Right lung (tissue), 5 donors: ENCODE results near the gene KLHL26. TPM values are rescaled to one million over a fixed set of nuclear protein-coding genes. Genes with fewer than 3 reads are reported as not detected.
A peak's percentile ranks its signal among the peaks of the same experiment; 100 is the strongest.

ENCODE experiments used
- DNase-seq, 2 donors: peaks; one replicate each; pipeline ENCODE4 v3.0.0-alpha.2; 2013
- polyA plus RNA-seq, 5 donors: library from polyadenylated mRNA; unstranded; fragments of 120-200 nt; gene quantifications; one replicate each; pipeline versions ENCODE4 v1.2.1 to v1.2.3, GENCODE V29; 2013; ENCODE audit warnings: inconsistent platforms in 1 of 5, low replicate concordance in 1 of 5; ENCODE audit not compliant: insufficient read length in 5 of 5, insufficient read depth in 1 of 5

The KLHL26 gene
- polyA plus RNA-seq, 5 donors: 3.1 to 9.9 (median 5.3) TPM

GRCh38 chr19:18644196-18645034 is 7.6 kb downstream of the KLHL26 start:
- no peak for DNase-seq

GRCh38 chr19:18645035-18645511 is 8.2 kb downstream of the KLHL26 start:
- no peak for DNase-seq

- DNase-seq: peak; percentile 45 to 65
Measured at GRCh38 chr19:18646535-18647370, 9.9 kb downstream of the KLHL26 start.

GRCh38 chr19:18647371-18647767 is 10.5 kb downstream of the KLHL26 start:
- DNase-seq: no peak

- DNase-seq: no peak
Measured at GRCh38 chr19:18647807-18648206, 11.0 kb downstream of the KLHL26 start.

- no peak for DNase-seq
Measured at GRCh38 chr19:18648973-18649315, 12.1 kb downstream of the KLHL26 start.

- DNase-seq: peak; percentile 50 to 60
Measured at GRCh38 chr19:18649371-18650020, 12.7 kb downstream of the KLHL26 start.

GRCh38 chr19:18650021-18650390 is 13.2 kb downstream of the KLHL26 start:
- no peak for DNase-seq

GRCh38 chr19:18650468-18651041 is 13.7 kb downstream of the KLHL26 start:
- DNase-seq: no peak

- DNase-seq: no peak
Measured at GRCh38 chr19:18651300-18651699, 14.5 kb downstream of the KLHL26 start.

- no peak for DNase-seq
Measured at GRCh38 chr19:18651733-18652132, 14.9 kb downstream of the KLHL26 start.

GRCh38 chr19:18653853-18654252 is 17.0 kb downstream of the KLHL26 start:
- no peak for DNase-seq

GRCh38 chr19:18654469-18654868 is 17.6 kb downstream of the KLHL26 start:
- no peak for DNase-seq

GRCh38 chr19:18655173-18655844 is 18.5 kb downstream of the KLHL26 start:
- DNase-seq: no peak

- no peak for DNase-seq
Measured at GRCh38 chr19:18656337-18657086, 19.7 kb downstream of the KLHL26 start.

- DNase-seq: no peak
Measured at GRCh38 chr19:18657590-18658365, 20.9 kb downstream of the KLHL26 start.

- DNase-seq: no peak
Measured at GRCh38 chr19:18658366-18658855, 21.6 kb downstream of the KLHL26 start.

GRCh38 chr19:18659281-18660050 is 22.6 kb downstream of the KLHL26 start:
- no peak for DNase-seq
